Transverse colon (tissue), 4 donors: ENCODE results near the gene MINDY3.

Experiments used
- EP300 ChIP-seq: sonication (generic); formaldehyde crosslinking; IDR thresholded peaks from one replicate; pipeline ENCODE4 v1.6.1; 2017; ENCODE audit warnings: antibody characterized with exemption, low read depth
- POLR2A ChIP-seq: fragments of 450-650 bp; IDR thresholded peaks from one replicate; pipeline ENCODE4 v1.6.1; 2016; ENCODE audit warnings: antibody characterized with exemption, mild to moderate bottlenecking, moderate library complexity
- POLR2AphosphoS5 ChIP-seq, 3 donors: sonication (generic); formaldehyde crosslinking; IDR thresholded peaks; one replicate each; pipeline ENCODE4 v1.6.1; 2016; ENCODE audit warnings: antibody characterized with exemption in 3 of 3
- TF ChIP-seq, protein P1 (sequence below), 5 experiments: fragments of 200-600 bp in 3 of 5; fragments of 450-650 bp in 2 of 5; sonication (generic) in 3 of 5; IDR thresholded peaks; 1 replicate in 2 of 5; 2 replicates in 3 of 5; pipeline ENCODE4 v1.5.1; 2016 to 2017; ENCODE audit warnings: antibody characterized with exemption in 5 of 5, inconsistent platforms in 3 of 5, mild to moderate bottlenecking in 2 of 5, moderate library complexity in 1 of 5

DNA sequence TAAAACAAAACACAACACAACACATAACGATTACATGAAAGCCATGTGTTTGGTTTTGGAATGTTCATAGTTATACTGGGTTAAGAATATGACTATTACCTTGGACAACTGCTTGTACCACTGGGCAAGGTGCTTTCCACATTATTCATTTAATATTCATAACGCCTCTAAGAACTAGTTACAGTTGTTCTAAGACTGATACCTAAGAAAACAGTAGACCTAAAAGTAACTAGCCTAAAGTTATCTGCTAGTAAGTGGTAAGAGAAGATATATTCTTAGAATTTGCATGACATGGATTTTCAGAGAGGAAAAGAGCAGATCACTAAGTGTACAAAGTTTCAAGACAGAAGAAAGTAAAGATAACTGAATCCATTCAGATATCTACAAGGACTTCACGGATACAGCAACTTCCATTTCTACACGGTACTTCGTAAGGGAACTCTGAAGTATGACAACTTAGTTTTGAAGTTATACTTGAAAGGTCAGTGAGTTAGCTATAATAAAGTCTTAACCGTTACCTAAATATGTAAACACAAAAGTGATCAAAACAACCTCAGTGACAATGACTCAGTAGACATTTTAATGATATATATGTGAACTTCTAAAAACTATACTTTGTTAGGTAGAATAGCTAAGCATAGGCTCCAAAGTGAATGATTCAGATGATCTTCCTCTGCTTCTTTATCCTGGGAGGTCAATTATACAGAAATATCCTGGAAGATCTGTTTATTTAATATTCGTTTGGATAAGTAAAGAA is 65.1 kb downstream of the MINDY3 start:
- TF ChIP-seq, protein P1, sequence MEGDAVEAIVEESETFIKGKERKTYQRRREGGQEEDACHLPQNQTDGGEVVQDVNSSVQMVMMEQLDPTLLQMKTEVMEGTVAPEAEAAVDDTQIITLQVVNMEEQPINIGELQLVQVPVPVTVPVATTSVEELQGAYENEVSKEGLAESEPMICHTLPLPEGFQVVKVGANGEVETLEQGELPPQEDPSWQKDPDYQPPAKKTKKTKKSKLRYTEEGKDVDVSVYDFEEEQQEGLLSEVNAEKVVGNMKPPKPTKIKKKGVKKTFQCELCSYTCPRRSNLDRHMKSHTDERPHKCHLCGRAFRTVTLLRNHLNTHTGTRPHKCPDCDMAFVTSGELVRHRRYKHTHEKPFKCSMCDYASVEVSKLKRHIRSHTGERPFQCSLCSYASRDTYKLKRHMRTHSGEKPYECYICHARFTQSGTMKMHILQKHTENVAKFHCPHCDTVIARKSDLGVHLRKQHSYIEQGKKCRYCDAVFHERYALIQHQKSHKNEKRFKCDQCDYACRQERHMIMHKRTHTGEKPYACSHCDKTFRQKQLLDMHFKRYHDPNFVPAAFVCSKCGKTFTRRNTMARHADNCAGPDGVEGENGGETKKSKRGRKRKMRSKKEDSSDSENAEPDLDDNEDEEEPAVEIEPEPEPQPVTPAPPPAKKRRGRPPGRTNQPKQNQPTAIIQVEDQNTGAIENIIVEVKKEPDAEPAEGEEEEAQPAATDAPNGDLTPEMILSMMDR (IDR thresholded peaks at IDR 0.05), result no peak
- TF ChIP-seq EP300 (no peak), POLR2AphosphoS5 (IDR thresholded peaks at IDR 0.05) (no peak), POLR2A (no peak)
